ENCODE measurements around the gene OSBPL8. TPM values are rescaled to one million over a fixed set of nuclear protein-coding genes. Genes with fewer than 3 reads are reported as not detected.
A peak's percentile ranks its signal among the peaks of the same experiment; 100 is the strongest.

Gene OSBPL8
- total RNA-seq, 2 donors from 2014 or later = 23.1 to 41.2 TPM

GRCh38 chr12:76560086-76560491, 518 bp upstream of the OSBPL8 start:
- TF ChIP-seq CTCF (IDR thresholded peaks at IDR 0.05) (no peak), POLR2A (IDR thresholded peaks at IDR 0.05) (no peak)
- WGBS, 2 donors = 18 to 23% methylated on average over 8 of the region's 8 CpGs
- peak overlapping the region; percentile 88 to 92 for H3K4me3 ChIP-seq
- no peaks in the 10 kb centered on the region for H3K9me3 ChIP-seq
- peaks cover 20% of the 10 kb centered on the region for H3K4me1 ChIP-seq
- H3K36me3 ChIP-seq (replicated peaks in 1 of 2; ENCODE audit: insufficient read depth in 1 of 2, low read depth in 2 of 2) = no peaks in the 10 kb centered on the region
- H3K27me3 ChIP-seq = no peaks in the 10 kb centered on the region
- no peak for ATAC-seq
- H3K27ac ChIP-seq = peak overlapping the region; percentile 88 to 96 (median 90)
- DNase-seq = no peak
- intact Hi-C loops (cut with DNase I) = no loop called here

- TF ChIP-seq CTCF (IDR thresholded peaks at IDR 0.05) (no peak), POLR2A (IDR thresholded peaks at IDR 0.05) (no peak)
- H3K4me1 ChIP-seq = peaks cover 27% of the 10 kb centered on the region
- 0 to 1% methylated on average over 23 to 33 of the region's 33 CpGs for WGBS, 2 donors
Measured at GRCh38 chr12:76558684-76559399, 729 bp downstream of the OSBPL8 start.

GRCh38 chr12:76556368-76556767, 3.2 kb downstream of the OSBPL8 start:
- TF ChIP-seq POLR2A (IDR thresholded peaks at IDR 0.05) (no peak), CTCF (IDR thresholded peaks at IDR 0.05) (no peak)
- no peak overlapping the region for H3K27ac ChIP-seq
- WGBS, 2 donors = 95 to 97% methylated on average over 4 of the region's 4 CpGs
- H3K9me3 ChIP-seq = no peaks in the 10 kb centered on the region
- DNase-seq (no peak), ATAC-seq (no peak)
- H3K4me1 ChIP-seq = peaks cover 34% of the 10 kb centered on the region
- intact Hi-C loops (cut with DNase I) = no loop called here
- no peaks in the 10 kb centered on the region for H3K36me3 ChIP-seq (replicated peaks in 1 of 2; ENCODE audit: insufficient read depth in 1 of 2, low read depth in 2 of 2)
- H3K4me3 ChIP-seq = no peak overlapping the region
- no peaks in the 10 kb centered on the region for H3K27me3 ChIP-seq

More at GRCh38 chr12:76558684-76559399, 729 bp downstream of the OSBPL8 start:
- no peaks in the 10 kb centered on the region for H3K36me3 ChIP-seq (replicated peaks in 1 of 2; ENCODE audit: insufficient read depth in 1 of 2, low read depth in 2 of 2)
- H3K27me3 ChIP-seq = no peaks in the 10 kb centered on the region
- intact Hi-C loops (cut with DNase I) = no loop called here
- peak overlapping the region; percentile 88 to 96 (median 90) for H3K27ac ChIP-seq
- peak overlapping the region; percentile 88 to 92 for H3K4me3 ChIP-seq
- DNase-seq = peak; percentile 41 to 58 (median 50)
- ATAC-seq = peak; percentile 49
- no peaks in the 10 kb centered on the region for H3K9me3 ChIP-seq

- ATAC-seq (no peak), DNase-seq (no peak)
- Histone ChIP-seq H3K36me3 (replicated peaks in 1 of 2; ENCODE audit: insufficient read depth in 1 of 2, low read depth in 2 of 2) (no peaks in the 10 kb centered on the region), H3K27me3 (no peaks in the 10 kb centered on the region), H3K4me3 (no peak overlapping the region), H3K9me3 (no peaks in the 10 kb centered on the region), H3K27ac (no peak overlapping the region), H3K4me1 (peaks cover 37% of the 10 kb centered on the region)
- WGBS, 2 donors = 90 to 93% methylated on average over 2 of the region's 2 CpGs
- TF ChIP-seq CTCF (IDR thresholded peaks at IDR 0.05) (no peak), POLR2A (IDR thresholded peaks at IDR 0.05) (no peak)
- intact Hi-C loops (cut with DNase I) = no loop called here
Measured at GRCh38 chr12:76555797-76556196, 3.8 kb downstream of the OSBPL8 start.

Data from body of pancreas (tissue), 4 donors.